ENCODE measurements around the gene TIMP1.

DNA sequence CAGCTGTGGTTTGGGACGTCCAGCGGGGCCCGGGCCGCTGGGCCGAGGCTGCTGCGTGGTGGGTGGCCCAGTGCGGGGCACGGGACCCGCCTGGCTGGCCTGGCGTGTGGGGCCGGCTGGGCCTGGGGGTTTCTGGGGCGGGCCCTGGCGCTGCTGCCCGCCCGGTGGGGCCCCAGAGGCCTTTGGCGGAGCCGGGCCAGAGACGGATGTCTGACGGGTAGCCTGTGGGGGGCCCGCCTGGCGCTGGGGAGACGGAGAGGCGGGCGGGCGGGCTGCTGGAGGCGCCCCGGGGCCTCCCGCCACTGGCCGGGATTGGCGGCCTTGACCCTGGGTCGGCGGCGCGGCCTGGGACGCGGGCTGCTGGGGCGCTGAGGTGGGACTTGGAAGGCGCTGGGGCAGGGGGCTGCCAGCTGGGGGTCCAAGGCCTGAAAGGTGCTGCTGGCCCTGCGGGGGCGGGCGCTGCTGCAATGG is 8.1 kb upstream of the TIMP1 start:
- TF ChIP-seq EZH2 (IDR thresholded peaks at IDR 0.05) (no peak), POLR2AphosphoS5 (IDR thresholded peaks at IDR 0.05; ENCODE audit: borderline replicate concordance, low read depth, low read length) (no peak), FOXP2 (optimal IDR thresholded peaks at IDR 0.05; ENCODE audit: control extremely low read depth, extremely low read length, insufficient read depth) (no peak)
